Suprapubic skin (tissue), 4 donors: Measurements from ENCODE around the gene RUNX2.

Experiments used
- POLR2A ChIP-seq, 2 donors: fragments of 450-650 bp; IDR thresholded peaks; one replicate each; pipeline ENCODE4 v1.6.1; 2017; ENCODE audit warnings: antibody characterized with exemption in 2 of 2, mild to moderate bottlenecking in 2 of 2, moderate library complexity in 2 of 2
- POLR2AphosphoS5 ChIP-seq, 3 donors: sonication (generic); formaldehyde crosslinking; IDR thresholded peaks; one replicate each; pipeline ENCODE4 v1.6.1; 2017; ENCODE audit warnings: antibody characterized with exemption in 3 of 3

- TF ChIP-seq POLR2A (IDR thresholded peaks at IDR 0.05) (no peak), POLR2AphosphoS5 (IDR thresholded peaks at IDR 0.05) (no peak)
These were observed 361.9 kb downstream of the RUNX2 start for GRCh38 chr6:45689926-45690615.
